B cell (primary cell): ENCODE data around the gene TJP3. TPM values are rescaled to one million over a fixed set of nuclear protein-coding genes. Genes with fewer than 3 reads are reported as not detected.
A peak's percentile ranks its signal among the peaks of the same experiment; 100 is the strongest.

Experiments used
- ATAC-seq: fragments of 200-7000 bp; cut with Tn5 transposase; one replicate; pipeline ENCODE4 v1.10.0; 2021; ENCODE audit warnings: low read depth, mild to moderate bottlenecking, moderate number of reproducible peaks, moderate library complexity
- CTCF ChIA-PET: fragments of 350-600 bp; sonication (Branson Sonifier 250); formaldehyde crosslinking; loops from one replicate; lab custom pipeline; 2021; ENCODE audit warnings: antibody characterized with exemption, inconsistent platforms; lab: Charles Lee
- POLR2A ChIA-PET: fragments of 350-600 bp; sonication (Branson Sonifier 250); formaldehyde crosslinking; loops from one replicate; lab custom pipeline; 2021; ENCODE audit warnings: antibody characterized with exemption; lab: Charles Lee
- DNase-seq: peaks from one replicate; pipeline ENCODE4 v3.0.0; 2013
- H2AFZ ChIP-seq: 2 replicates; pipeline ENCODE4 v1.6.1; 2012; ENCODE audit warnings: mild to moderate bottlenecking, low read depth, low read length; ENCODE audit not compliant: insufficient read depth, poor library complexity, severe bottlenecking
- H3K27ac ChIP-seq, 2 donors: 1 replicate in 1 of 2; 2 replicates in 1 of 2; pipeline ENCODE4 v1.5.1; 2012 to 2013; ENCODE audit warnings: low read length in 2 of 2, mild to moderate bottlenecking in 2 of 2, moderate library complexity in 1 of 2
- H3K27me3 ChIP-seq, 4 experiments: fragments of 200-600 bp in 1 of 4; sonication (generic) in 1 of 4; replicated peaks in 1 of 4; 1 replicate in 2 of 4; 2 replicates in 2 of 4; pipeline versions ENCODE4 v1.6.1 to v1.7.0; 2013 to 2016; ENCODE audit warnings: low read length in 3 of 4, mild to moderate bottlenecking in 2 of 4, mixed read lengths in 1 of 4, moderate library complexity in 1 of 4; ENCODE audit not compliant: insufficient read depth in 4 of 4, control insufficient read depth in 3 of 4; ENCODE audit errors: control extremely low read depth in 1 of 4
- H3K36me3 ChIP-seq, 2 experiments: replicated peaks in 1 of 2; 1 replicate in 1 of 2; 2 replicates in 1 of 2; pipeline versions ENCODE4 v1.6.1 to v1.7.1; 2013; ENCODE audit warnings: low read length in 1 of 2; ENCODE audit not compliant: insufficient read depth in 2 of 2, control insufficient read depth in 1 of 2; ENCODE audit errors: control extremely low read depth in 1 of 2, extremely low read depth in 1 of 2
- H3K4me1 ChIP-seq, 2 donors: fragments of 200-600 bp in 1 of 2; sonication (generic) in 1 of 2; 1 replicate in 1 of 2; 2 replicates in 1 of 2; pipeline versions ENCODE4 v1.5.1 to v1.6.1; 2013 to 2017; ENCODE audit warnings: low read length in 2 of 2; ENCODE audit not compliant: control insufficient read depth in 2 of 2, insufficient read depth in 2 of 2
- H3K4me2 ChIP-seq: replicated peaks from 2 replicates; pipeline ENCODE3; 2012; ENCODE audit warnings: mild to moderate bottlenecking, low read depth, low read length; ENCODE audit not compliant: poor library complexity, severe bottlenecking
- H3K4me3 ChIP-seq, 5 experiments: fragments of 200-600 bp in 1 of 5; sonication (generic) in 1 of 5; 1 replicate in 3 of 5; 2 replicates in 2 of 5; pipeline versions ENCODE4 v1.5.1 to v1.7.0; 2011 to 2016; ENCODE audit warnings: low read length in 4 of 5, mild to moderate bottlenecking in 4 of 5, low read depth in 2 of 5, control low read depth in 1 of 5, moderate library complexity in 1 of 5; ENCODE audit not compliant: insufficient read depth in 1 of 5; ENCODE audit errors: control extremely low read depth in 1 of 5, extremely low read depth in 1 of 5
- H3K79me2 ChIP-seq: fragments of 200-600 bp; sonication (generic); one replicate; pipeline ENCODE4 v1.6.0; 2016; ENCODE audit warnings: low read length; ENCODE audit not compliant: control insufficient read depth, insufficient read depth
- H3K9ac ChIP-seq: fragments of 200-600 bp; sonication (generic); 2 replicates; pipeline ENCODE4 v1.6.1; 2017; ENCODE audit warnings: mild to moderate bottlenecking, low read length, moderate library complexity
- H3K9me3 ChIP-seq, 3 donors: one replicate each; pipeline versions ENCODE4 v1.6.1 to v1.7.1; 2013; ENCODE audit warnings: low read length in 2 of 3; ENCODE audit not compliant: control insufficient read depth in 2 of 3, insufficient read depth in 1 of 3; ENCODE audit errors: control extremely low read depth in 1 of 3
- H4K20me1 ChIP-seq: 2 replicates; pipeline ENCODE4 v1.6.0; 2012; ENCODE audit warnings: mild to moderate bottlenecking, low read length; ENCODE audit not compliant: insufficient read depth, control insufficient read depth, poor library complexity, severe bottlenecking
- H3K27ac Mint-ChIP-seq: one replicate; pipeline ENCODE4 v1.8.0; 2021; ENCODE audit warnings: mixed read lengths
- H3K27me3 Mint-ChIP-seq: one replicate; pipeline ENCODE4 v1.8.0; 2021; ENCODE audit warnings: mixed read lengths
- H3K4me1 Mint-ChIP-seq: one replicate; pipeline ENCODE4 v1.8.0; 2021; ENCODE audit warnings: mixed read lengths
- H3K4me3 Mint-ChIP-seq: one replicate; pipeline ENCODE4 v1.8.0; 2021; ENCODE audit warnings: mixed read lengths
- H3K9me3 Mint-ChIP-seq: one replicate; pipeline ENCODE4 v1.8.0; 2022; ENCODE audit warnings: mixed read lengths; ENCODE audit not compliant: insufficient read depth
- EZH2 ChIP-seq: IDR thresholded peaks from 2 replicates; pipeline ENCODE4 v1.6.1; 2012; ENCODE audit warnings: borderline replicate concordance, low read depth, mild to moderate bottlenecking, moderate library complexity, low read length; ENCODE audit not compliant: insufficient read depth, poor library complexity, severe bottlenecking
- WGBS: methylation state at CpG from one replicate; pipeline ENCODE4 v1.1.5; 2013; ENCODE audit warnings: missing lambda C conversion rate; ENCODE audit not compliant: insufficient coverage; 5-methylcytosine and 5-hydroxymethylcytosine counted together
- intact Hi-C: fragments of 100-400 bp; cut with micrococcal nuclease; formaldehyde crosslinking; loops from one replicate; pipeline ENCODE4 v1.10.0; 2022
- polyA plus RNA-seq: library from polyadenylated mRNA; depleted of rRNA; stranded (reverse); fragments of >200 nt; gene quantifications from 2 replicates; pipeline ENCODE4 v1.2.3, GENCODE V29; 2012
- total RNA-seq, 2 donors: library from RNA; stranded (reverse); fragments of 120-200 nt in 1 of 2; gene quantifications; 1 replicate in 1 of 2; 2 replicates in 1 of 2; pipeline versions ENCODE4 v1.2.3 to v1.2.4, GENCODE V29; 2013 to 2022
- TF ChIP-seq, protein P1 (sequence below): fragments of 200-600 bp; IDR thresholded peaks from one replicate; pipeline ENCODE4 v1.8.0; 2022; ENCODE audit warnings: antibody characterized with exemption, mild to moderate bottlenecking

Gene TJP3
- total and polyA plus RNA-seq, 2 donors (not counting 1 experiment from before 2014, with no cell fraction given) = 2.1 to 2.9 TPM

DNA sequence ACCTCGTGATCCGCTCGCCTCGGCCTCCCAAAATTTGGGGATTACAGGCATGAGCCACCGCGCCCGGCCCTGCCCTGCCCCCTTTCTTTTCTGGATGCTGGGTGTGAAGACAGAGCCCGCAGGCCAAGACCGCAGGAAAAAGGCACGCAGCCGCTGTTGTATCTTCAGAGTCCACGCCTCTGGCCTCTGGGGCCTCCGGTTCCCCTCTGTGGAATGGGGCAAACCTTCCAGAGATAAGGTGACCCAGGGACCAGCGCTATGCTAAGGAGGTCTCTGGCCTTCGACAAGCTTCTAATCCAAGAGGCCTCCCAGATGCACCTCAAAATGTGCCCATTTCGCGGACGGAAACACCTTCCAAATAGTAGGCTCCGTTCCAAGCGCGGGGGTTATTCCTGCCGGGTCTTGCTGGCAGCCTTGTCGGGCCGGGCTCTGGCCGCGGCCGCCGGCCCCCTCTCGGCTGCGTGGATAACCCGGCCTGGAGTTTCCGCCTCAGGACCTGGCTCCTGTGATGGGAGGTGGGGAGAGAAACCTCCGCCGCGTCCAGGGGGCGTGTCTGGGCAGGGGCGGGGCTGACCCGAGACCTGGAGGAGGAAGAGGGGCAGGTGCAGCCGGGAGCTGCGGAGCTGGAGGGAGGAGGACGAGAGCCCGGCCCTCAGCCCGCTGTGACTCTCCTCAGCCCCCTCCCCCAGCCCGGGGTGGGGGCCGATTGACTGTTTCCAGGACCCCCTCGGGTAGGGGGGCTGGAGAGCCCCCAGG, 13.1 kb downstream of the TJP3 start:
- peaks cover 11% of the 10 kb centered on the region for H3K4me1 Mint-ChIP-seq
- intact Hi-C loops = loop anchor here (1.0 kb wide), 1 partner anchor 40 kb away; the partner anchor contains the start of gene APBA3
- Histone ChIP-seq H3K36me3 (no peaks in the 10 kb centered on the region), H2AFZ (peak overlapping the region; percentile 54), H3K27ac (no peak overlapping the region), H3K27me3 (peaks cover 0 to 42% (median 21%) of the 10 kb centered on the region in 4 experiments), H4K20me1 (no peaks in the 10 kb centered on the region), H3K4me3 (peak overlapping the region in 4 of 5 experiments; percentile 34 to 53 (median 48)), H3K4me1 (peaks cover 16 to 20% of the 10 kb centered on the region in 2 donors), H3K79me2 (no peaks in the 10 kb centered on the region), H3K9me3 (peaks cover 0 to 12% (median 0%) of the 10 kb centered on the region in 3 donors), H3K9ac (peak overlapping the region; percentile 49), H3K4me2 (peak overlapping the region; percentile 81)
- peak; percentile 97 for ATAC-seq
- peak; percentile 87 for DNase-seq
- WGBS = 31% methylated on average over 35 of the region's 46 CpGs
- peaks cover 21% of the 10 kb centered on the region for H3K27me3 Mint-ChIP-seq
- peak overlapping the region; percentile 73 for H3K4me3 Mint-ChIP-seq
- no peaks in the 10 kb centered on the region for H3K9me3 Mint-ChIP-seq
- POLR2A ChIA-PET = interaction anchor here (1.2 kb wide), 1 partner anchor 164 kb away, joined by 5 read pairs; no protein-coding TSS in a partner anchor
- TF ChIP-seq, protein P1, sequence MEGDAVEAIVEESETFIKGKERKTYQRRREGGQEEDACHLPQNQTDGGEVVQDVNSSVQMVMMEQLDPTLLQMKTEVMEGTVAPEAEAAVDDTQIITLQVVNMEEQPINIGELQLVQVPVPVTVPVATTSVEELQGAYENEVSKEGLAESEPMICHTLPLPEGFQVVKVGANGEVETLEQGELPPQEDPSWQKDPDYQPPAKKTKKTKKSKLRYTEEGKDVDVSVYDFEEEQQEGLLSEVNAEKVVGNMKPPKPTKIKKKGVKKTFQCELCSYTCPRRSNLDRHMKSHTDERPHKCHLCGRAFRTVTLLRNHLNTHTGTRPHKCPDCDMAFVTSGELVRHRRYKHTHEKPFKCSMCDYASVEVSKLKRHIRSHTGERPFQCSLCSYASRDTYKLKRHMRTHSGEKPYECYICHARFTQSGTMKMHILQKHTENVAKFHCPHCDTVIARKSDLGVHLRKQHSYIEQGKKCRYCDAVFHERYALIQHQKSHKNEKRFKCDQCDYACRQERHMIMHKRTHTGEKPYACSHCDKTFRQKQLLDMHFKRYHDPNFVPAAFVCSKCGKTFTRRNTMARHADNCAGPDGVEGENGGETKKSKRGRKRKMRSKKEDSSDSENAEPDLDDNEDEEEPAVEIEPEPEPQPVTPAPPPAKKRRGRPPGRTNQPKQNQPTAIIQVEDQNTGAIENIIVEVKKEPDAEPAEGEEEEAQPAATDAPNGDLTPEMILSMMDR = no peak
- no peak for TF ChIP-seq EZH2
- H3K27ac Mint-ChIP-seq = no peak overlapping the region
- CTCF ChIA-PET = interaction anchor here (1.1 kb wide), 1 partner anchor 101 kb away, joined by 3 read pairs; no protein-coding TSS in a partner anchor
